Hepatocyte (in vitro differentiated cells): ENCODE data around the gene RNF213. TPM values are rescaled to one million over a fixed set of nuclear protein-coding genes. Genes with fewer than 3 reads are reported as not detected.

Experiments
- DNase-seq: peaks from one replicate; pipeline ENCODE4 v3.0.0-alpha.2; 2016; ENCODE audit warnings: low spot score
- H2AFZ ChIP-seq: fragments of 200-600 bp; sonication (generic); 2 replicates; pipeline ENCODE4 v1.6.0; 2016; ENCODE audit warnings: antibody characterized with exemption, mild to moderate bottlenecking
- H3K27ac ChIP-seq: fragments of 200-600 bp; sonication (generic); 2 replicates; pipeline ENCODE4 v1.5.1; 2016; ENCODE audit warnings: mild to moderate bottlenecking
- H3K27me3 ChIP-seq: fragments of 200-600 bp; sonication (generic); 2 replicates; pipeline ENCODE4 v1.6.1; 2016
- H3K36me3 ChIP-seq: fragments of 200-600 bp; sonication (generic); replicated peaks from 2 replicates; pipeline ENCODE4 v1.5.1; 2016; ENCODE audit warnings: low read depth; ENCODE audit not compliant: insufficient read depth
- H3K4me1 ChIP-seq: fragments of 200-600 bp; sonication (generic); 2 replicates; pipeline ENCODE4 v1.5.1; 2016; ENCODE audit warnings: mild to moderate bottlenecking, moderate library complexity; ENCODE audit not compliant: insufficient read depth
- H3K4me2 ChIP-seq: fragments of 200-600 bp; sonication (generic); 2 replicates; pipeline ENCODE4 v1.6.0; 2016
- H3K4me3 ChIP-seq: fragments of 200-600 bp; sonication (generic); 2 replicates; pipeline ENCODE4 v1.5.1; 2016; ENCODE audit warnings: mild to moderate bottlenecking
- H3K79me2 ChIP-seq: fragments of 200-600 bp; sonication (generic); 2 replicates; pipeline ENCODE4 v1.6.0; 2017; ENCODE audit warnings: mild to moderate bottlenecking
- H3K9me2 ChIP-seq: fragments of 200-600 bp; sonication (generic); replicated peaks from 2 replicates; pipeline ENCODE4 v1.6.0; 2017; ENCODE audit warnings: mild to moderate bottlenecking; ENCODE audit not compliant: insufficient read depth
- H3K9me3 ChIP-seq: fragments of 200-600 bp; sonication (generic); 2 replicates; pipeline ENCODE4 v1.5.1; 2016; ENCODE audit warnings: low read depth, mild to moderate bottlenecking
- H4K20me1 ChIP-seq: fragments of 200-600 bp; sonication (generic); 2 replicates; pipeline ENCODE4 v1.6.0; 2016; ENCODE audit warnings: mild to moderate bottlenecking; ENCODE audit not compliant: insufficient read depth, poor library complexity, severe bottlenecking
- EZH2 ChIP-seq: fragments of 200-600 bp; sonication (generic); IDR thresholded peaks from 2 replicates; pipeline ENCODE4 v1.6.1; 2016; ENCODE audit warnings: antibody characterized with exemption, mild to moderate bottlenecking, borderline replicate concordance
- EZH2phosphoT487 ChIP-seq: fragments of 200-600 bp; sonication (generic); IDR thresholded peaks from one replicate; pipeline ENCODE4 v1.6.1; 2018; ENCODE audit warnings: antibody characterized with exemption, mild to moderate bottlenecking, low read depth, moderate library complexity; ENCODE audit not compliant: unreplicated experiment, severe bottlenecking
- WGBS: methylation state at CpG from one replicate; pipeline ENCODE4 v1.1.6; 2016; ENCODE audit warnings: low lambda C conversion rate; ENCODE audit errors: missing lambda C conversion rate; 5-methylcytosine and 5-hydroxymethylcytosine counted together
- polyA plus RNA-seq: library from polyadenylated mRNA; unstranded; fragments of >200 nt; fragmentation: Nextera tagmentation; extraction: Ambion mirVana; gene quantifications from 2 replicates; pipeline ENCODE4 v1.2.1, GENCODE V29; 2016
- total RNA-seq: library from RNA; depleted of rRNA; stranded (reverse); fragments of >200 nt; gene quantifications from 2 replicates; pipeline ENCODE4 v1.2.3, GENCODE V29; 2014
- TF ChIP-seq, protein P1 (sequence below): fragments of 200-600 bp; sonication (generic); IDR thresholded peaks from 2 replicates; pipeline ENCODE4 v1.5.1; 2016; ENCODE audit warnings: antibody characterized with exemption, mild to moderate bottlenecking; ENCODE audit not compliant: poor library complexity

RNF213 gene
- total and polyA plus RNA-seq, 2 experiments from 2014 or later = 21.1 to 57.4 TPM

GRCh38 chr17:80212962-80213642 is 47.5 kb upstream of the RNF213 start:
- no peak overlapping the region for H3K27ac ChIP-seq
- no peak overlapping the region for H3K4me2 ChIP-seq
- H2AFZ ChIP-seq = no peak overlapping the region
- no peaks in the 10 kb centered on the region for H3K4me1 ChIP-seq
- TF ChIP-seq, protein P1, sequence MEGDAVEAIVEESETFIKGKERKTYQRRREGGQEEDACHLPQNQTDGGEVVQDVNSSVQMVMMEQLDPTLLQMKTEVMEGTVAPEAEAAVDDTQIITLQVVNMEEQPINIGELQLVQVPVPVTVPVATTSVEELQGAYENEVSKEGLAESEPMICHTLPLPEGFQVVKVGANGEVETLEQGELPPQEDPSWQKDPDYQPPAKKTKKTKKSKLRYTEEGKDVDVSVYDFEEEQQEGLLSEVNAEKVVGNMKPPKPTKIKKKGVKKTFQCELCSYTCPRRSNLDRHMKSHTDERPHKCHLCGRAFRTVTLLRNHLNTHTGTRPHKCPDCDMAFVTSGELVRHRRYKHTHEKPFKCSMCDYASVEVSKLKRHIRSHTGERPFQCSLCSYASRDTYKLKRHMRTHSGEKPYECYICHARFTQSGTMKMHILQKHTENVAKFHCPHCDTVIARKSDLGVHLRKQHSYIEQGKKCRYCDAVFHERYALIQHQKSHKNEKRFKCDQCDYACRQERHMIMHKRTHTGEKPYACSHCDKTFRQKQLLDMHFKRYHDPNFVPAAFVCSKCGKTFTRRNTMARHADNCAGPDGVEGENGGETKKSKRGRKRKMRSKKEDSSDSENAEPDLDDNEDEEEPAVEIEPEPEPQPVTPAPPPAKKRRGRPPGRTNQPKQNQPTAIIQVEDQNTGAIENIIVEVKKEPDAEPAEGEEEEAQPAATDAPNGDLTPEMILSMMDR = no peak
- TF ChIP-seq EZH2 (no peak), EZH2phosphoT487 (no peak)
- no peaks in the 10 kb centered on the region for H3K36me3 ChIP-seq
- no peak overlapping the region for H3K4me3 ChIP-seq
- DNase-seq = no peak
- H3K9me2 ChIP-seq = no peaks in the 10 kb centered on the region
- no peaks in the 10 kb centered on the region for H3K9me3 ChIP-seq
- whole genome bisulfite sequencing = 96% methylated on average over 19 of the region's 19 CpGs
- H3K79me2 ChIP-seq = peaks cover 2% of the 10 kb centered on the region
- H3K27me3 ChIP-seq = no peaks in the 10 kb centered on the region
- no peaks in the 10 kb centered on the region for H4K20me1 ChIP-seq

GRCh38 chr17:80213643-80213975 is 47.0 kb upstream of the RNF213 start:
- WGBS = 95% methylated on average over 14 of the region's 17 CpGs
- H2AFZ ChIP-seq = no peak overlapping the region
- peaks cover 7% of the 10 kb centered on the region for H3K79me2 ChIP-seq
- no peak for DNase-seq
- TF ChIP-seq, protein P1 = no peak
- TF ChIP-seq EZH2phosphoT487 (no peak), EZH2 (no peak)
- no peak overlapping the region for H3K27ac ChIP-seq
- H4K20me1 ChIP-seq = no peaks in the 10 kb centered on the region
- peaks cover under 1% of the 10 kb centered on the region for H3K4me1 ChIP-seq
- no peak overlapping the region for H3K4me2 ChIP-seq
- H3K4me3 ChIP-seq = no peak overlapping the region
- H3K9me2 ChIP-seq = no peaks in the 10 kb centered on the region
- no peaks in the 10 kb centered on the region for H3K9me3 ChIP-seq
- no peaks in the 10 kb centered on the region for H3K27me3 ChIP-seq
- no peaks in the 10 kb centered on the region for H3K36me3 ChIP-seq

- H3K36me3 ChIP-seq = no peaks in the 10 kb centered on the region
- H3K27me3 ChIP-seq = no peaks in the 10 kb centered on the region
- no peak overlapping the region for H3K4me2 ChIP-seq
- no peaks in the 10 kb centered on the region for H3K9me3 ChIP-seq
- H4K20me1 ChIP-seq = no peaks in the 10 kb centered on the region
- H3K9me2 ChIP-seq = no peaks in the 10 kb centered on the region
- H2AFZ ChIP-seq = no peak overlapping the region
- WGBS = 96% methylated on average over 47 of the region's 48 CpGs
- DNase-seq = no peak
- peaks cover 12% of the 10 kb centered on the region for H3K79me2 ChIP-seq
- H3K4me1 ChIP-seq = peaks cover 7% of the 10 kb centered on the region
- no peak overlapping the region for H3K27ac ChIP-seq
- H3K4me3 ChIP-seq = no peak overlapping the region
- TF ChIP-seq EZH2phosphoT487 (no peak), EZH2 (no peak)
- TF ChIP-seq, protein P1 = no peak
These were observed 46.4 kb upstream of the RNF213 start for GRCh38 chr17:80214012-80214877.
